ENCODE measurements around the gene TRIM67.

DNA sequence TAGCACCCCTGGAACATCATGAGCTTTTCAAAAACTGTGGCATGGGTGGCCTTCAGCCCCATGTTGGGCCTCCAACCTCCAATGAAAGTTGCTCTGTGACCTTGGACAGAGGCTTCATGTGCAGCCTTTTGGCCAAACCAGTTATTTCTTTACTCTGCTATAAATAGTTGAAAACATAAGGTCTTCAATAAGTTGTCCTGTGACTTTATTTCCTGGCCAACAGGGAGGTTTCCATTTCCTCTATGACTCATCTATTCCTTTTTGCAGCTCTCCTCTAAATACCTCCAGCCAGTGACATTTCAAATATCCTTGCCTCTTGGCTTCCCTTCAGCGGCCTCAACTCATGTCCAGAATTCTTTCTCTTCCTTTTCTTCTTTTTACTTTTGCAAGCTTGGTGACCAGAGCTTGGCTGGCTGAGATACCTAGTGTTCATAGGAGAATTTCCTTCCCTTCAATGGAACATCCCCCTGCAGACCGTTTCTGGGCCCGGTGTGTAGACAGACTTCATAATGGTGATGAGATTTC lies 22.7 kb upstream of the TRIM67 start:
- no peak for TF ChIP-seq EZH2 (IDR thresholded peaks at IDR 0.05; ENCODE audit: insufficient read depth, poor library complexity, severe bottlenecking)
- TF ChIP-seq EZH2phosphoT487 (IDR thresholded peaks at IDR 0.05; ENCODE audit: insufficient read depth, low read depth), result no peak
